K562 (cell line): ENCODE data around the gene AIG1. TPM values are rescaled to one million over a fixed set of nuclear protein-coding genes. Genes with fewer than 3 reads are reported as not detected.

Experiments
- ATAC-seq: fragments of 200-7000 bp; cut with Tn5 transposase; 3 replicates; pipeline ENCODE4 v1.9.1; 2020; ENCODE audit warnings: moderate library complexity
- BruUV-seq: library from RNA; stranded (reverse); fragments of 400-500 nt; replicated peaks from 2 replicates; lab custom pipeline; 2021; lab: Mats Ljungman, UMichigan
- CTCF ChIA-PET: fragments of 300-600 bp; formaldehyde crosslinking; extraction: SDS; loops from one replicate; lab custom pipeline; 2021; ENCODE audit warnings: low intra/inter-chr PET ratio; lab: Yijun Ruan, JAX
- POLR2A ChIA-PET: fragments of 300-600, 350-650 bp; sonication (Branson Sonifier 250); formaldehyde crosslinking; extraction: SDS; loops from one replicate; lab custom pipeline; 2021; ENCODE audit warnings: antibody characterized with exemption, inconsistent platforms; lab: Yijun Ruan, JAX
- DNase-seq, 4 experiments: peaks; one replicate each; pipeline versions ENCODE4 v3.0.0 to v3.0.0-alpha.2; 2011 to 2018; ENCODE audit warnings: low spot score in 3 of 4, mixed read lengths in 3 of 4; ENCODE audit errors: extremely low read depth in 1 of 4
- FAIRE-seq: peaks from 2 replicates; lab custom pipeline; 2011; peaks lifted over from hg19 to GRCh38; lab: Jason Lieb, UNC
- H2AFZ ChIP-seq: 2 replicates; pipeline ENCODE4 v1.6.0; 2011; ENCODE audit warnings: low read depth, low read length, control low read depth, inconsistent platforms
- H3K27ac ChIP-seq: fragments of 200-600 bp; 3 replicates; pipeline ENCODE4 v1.8.0; 2011; ENCODE audit warnings: low read depth, mild to moderate bottlenecking, control low read depth, inconsistent platforms, low read length, moderate library complexity, mixed read lengths; ENCODE audit errors: extremely low read depth
- H3K27me3 ChIP-seq, 2 experiments: fragments of 300-600 bp in 1 of 2; 2 replicates in 1 of 2; 3 replicates in 1 of 2; pipeline versions ENCODE4 v1.6.0 to v1.8.0; 2011; ENCODE audit warnings: inconsistent platforms in 2 of 2, low read length in 2 of 2, mild to moderate bottlenecking in 1 of 2, mixed read lengths in 1 of 2, moderate library complexity in 1 of 2; ENCODE audit not compliant: control insufficient read depth in 2 of 2, insufficient read depth in 2 of 2
- H3K36me3 ChIP-seq: fragments of 300-600 bp; 3 replicates; pipeline ENCODE4 v1.8.0; 2011; ENCODE audit warnings: mild to moderate bottlenecking, low read length, inconsistent platforms; ENCODE audit not compliant: control insufficient read depth, insufficient read depth
- H3K4me1 ChIP-seq, 2 experiments: fragments of 200-600 bp in 1 of 2; replicated peaks in 1 of 2; 2 replicates in 1 of 2; 3 replicates in 1 of 2; pipeline versions ENCODE4 v1.5.1 to v1.8.0; 2011; ENCODE audit warnings: inconsistent platforms in 2 of 2, low read length in 2 of 2, mild to moderate bottlenecking in 1 of 2, mixed read lengths in 1 of 2, moderate library complexity in 1 of 2; ENCODE audit not compliant: control insufficient read depth in 2 of 2, insufficient read depth in 2 of 2
- H3K4me2 ChIP-seq: 2 replicates; pipeline ENCODE4 v1.6.1; 2011; ENCODE audit warnings: low read length, control low read depth, inconsistent platforms, mixed read lengths; ENCODE audit not compliant: insufficient read depth
- H3K4me3 ChIP-seq: fragments of 200-600 bp; sonication (generic), shearing (Covaris generic); 2 replicates; pipeline ENCODE4 v1.5.1; 2016; ENCODE audit warnings: control low read depth, inconsistent platforms
- H3K79me2 ChIP-seq: fragments of 200-600 bp; 3 replicates; pipeline ENCODE4 v1.8.0; 2011; ENCODE audit warnings: low read length, inconsistent platforms; ENCODE audit not compliant: control insufficient read depth, insufficient read depth
- H3K9ac ChIP-seq, 2 experiments: 2 replicates each; pipeline versions ENCODE4 v1.6.0 to v1.6.1; 2011; ENCODE audit warnings: low read depth in 2 of 2, low read length in 2 of 2, control low read depth in 1 of 2, inconsistent platforms in 1 of 2, mild to moderate bottlenecking in 1 of 2, mixed read lengths in 1 of 2; ENCODE audit not compliant: insufficient read depth in 1 of 2
- H3K9me1 ChIP-seq: one replicate; pipeline ENCODE4 v1.6.0; 2011; ENCODE audit warnings: inconsistent platforms, mild to moderate bottlenecking, low read length, moderate library complexity; ENCODE audit not compliant: control insufficient read depth, insufficient read depth
- H3K9me3 ChIP-seq: replicated peaks from 2 replicates; pipeline ENCODE4 v1.5.1; 2011; ENCODE audit warnings: low read depth, low read length, inconsistent platforms; ENCODE audit not compliant: control insufficient read depth, insufficient read depth
- H4K20me1 ChIP-seq: replicated peaks from 2 replicates; pipeline ENCODE4 v1.6.1; 2011; ENCODE audit warnings: low read length, inconsistent platforms, mixed read lengths; ENCODE audit not compliant: control insufficient read depth, insufficient read depth
- FOXJ2 ChIP-seq: fragments of 200-800 bp; sonication (Bioruptor generic); IDR thresholded peaks from 2 replicates; pipeline ENCODE4 v1.6.1; 2016; ENCODE audit warnings: missing genetic modification characterization, missing compliant biosample characterization
- HNRNPUL1 ChIP-seq: fragments of 200-400 bp; formaldehyde crosslinking; IDR thresholded peaks from 2 replicates; pipeline ENCODE4 v1.6.1; 2017; ENCODE audit warnings: low read length
- KDM2B ChIP-seq: fragments of 250-450 bp; sonication (Bioruptor Pico); IDR thresholded peaks from 2 replicates; pipeline ENCODE4 v1.8.0; 2021; ENCODE audit warnings: mild to moderate bottlenecking, moderate library complexity
- MLX ChIP-seq, 2 experiments: fragments of 450-650 bp in 1 of 2; sonication (generic) in 1 of 2; formaldehyde crosslinking; conservative IDR thresholded peaks; 2 replicates each; pipeline versions ENCODE4 v1.4.0 to v1.8.1; 2020 to 2022; ENCODE audit warnings: mild to moderate bottlenecking in 1 of 2, missing genetic modification reagents in 1 of 2
- MTA3 ChIP-seq: fragments of 450-650 bp; formaldehyde crosslinking; IDR thresholded peaks from 2 replicates; pipeline ENCODE4 v1.6.1; 2017; ENCODE audit warnings: mild to moderate bottlenecking, borderline replicate concordance
- NBN ChIP-seq: fragments of 450-650 bp; IDR thresholded peaks from 2 replicates; pipeline ENCODE4 v1.6.1; 2016; ENCODE audit warnings: low read depth, mild to moderate bottlenecking
- NFRKB ChIP-seq: fragments of 450-650 bp; IDR thresholded peaks from 2 replicates; pipeline ENCODE4 v1.6.1; 2016; ENCODE audit warnings: low read depth
- SREBF1 ChIP-seq: fragments of 150-350 bp; IDR thresholded peaks from 2 replicates; pipeline ENCODE4 v1.6.1; 2014; ENCODE audit warnings: antibody characterized with exemption, low read depth, low read length, borderline replicate concordance
- ZEB2 ChIP-seq: fragments of 450-650 bp; IDR thresholded peaks from 2 replicates; pipeline ENCODE4 v1.6.1; 2016
- ZNF121 ChIP-seq: sonication (generic); formaldehyde crosslinking; conservative IDR thresholded peaks from 2 replicates; pipeline ENCODE4 v1.8.0; 2022; ENCODE audit warnings: missing genetic modification reagents
- ZNF124 ChIP-seq: sonication (generic); formaldehyde crosslinking; IDR thresholded peaks from 2 replicates; pipeline ENCODE4 v1.8.1; 2022; ENCODE audit warnings: missing genetic modification reagents
- ZNF263 ChIP-seq: sonication (generic); formaldehyde crosslinking; IDR thresholded peaks from 2 replicates; pipeline ENCODE4 v1.8.0; 2022; ENCODE audit warnings: mild to moderate bottlenecking, missing genetic modification reagents, borderline replicate concordance
- ZNF398 ChIP-seq: fragments of 250-450 bp; sonication (Bioruptor Pico); IDR thresholded peaks from 2 replicates; pipeline ENCODE4 v1.8.0; 2021; ENCODE audit warnings: moderate library complexity, mild to moderate bottlenecking, inconsistent platforms
- ZNF584 ChIP-seq: fragments of 200-800 bp; sonication (Bioruptor generic); IDR thresholded peaks from 2 replicates; pipeline ENCODE4 v1.6.1; 2016; ENCODE audit warnings: low read depth, mild to moderate bottlenecking, missing genetic modification characterization, missing compliant biosample characterization
- WGBS: fragments of 100-300 bp; shearing (Covaris generic); methylation state at CpG from one replicate; pipeline ENCODE4 v1.1.6; 2016; ENCODE audit warnings: low coverage, mixed read lengths; ENCODE audit not compliant: insufficient coverage; ENCODE audit errors: missing lambda C conversion rate; 5-methylcytosine and 5-hydroxymethylcytosine counted together
- in situ Hi-C: fragments of 300-500 bp; cut with MboI; formaldehyde crosslinking; loops from 4 replicates; pipeline ENCODE4 v1.15.0; 2018; ENCODE audit warnings: inconsistent platforms, mixed read lengths
- intact Hi-C: fragments of 100-400 bp; cut with micrococcal nuclease; formaldehyde crosslinking; loops from 2 replicates; pipeline ENCODE4 v1.14.2; 2022
- polyA plus RNA-seq, 8 experiments: library from polyadenylated mRNA; depleted of rRNA in 4 of 8; stranded (reverse) in 5 of 8; unstranded in 3 of 8; fragments of >200 nt; fragmentation: Nextera tagmentation in 2 of 8; fragmentation: Illumina TruSeq in 1 of 8; extraction: Ambion mirVana in 2 of 8; extraction: Trizol in 1 of 8; gene quantifications; 2 replicates each; pipeline versions ENCODE4 v1.2.1 to v1.2.3, GENCODE V29; 2011 to 2014; ENCODE audit warnings: inconsistent platforms in 1 of 8, missing spikeins in 1 of 8
- total RNA-seq, 7 experiments: library from RNA; depleted of rRNA in 6 of 7; stranded (reverse); fragments of >200 nt in 6 of 7; fragmentation: Illumina TruSeq in 2 of 7; extraction: Trizol in 2 of 7; gene quantifications; 2 replicates each; pipeline versions ENCODE4 v1.2.1 to v1.2.3, GENCODE V29; 2011 to 2021; ENCODE audit warnings: low replicate concordance in 1 of 7
- TF ChIP-seq, protein P1 (sequence below): sonication (generic); formaldehyde crosslinking; IDR thresholded peaks from 2 replicates; pipeline ENCODE4 v1.4.0; 2020; ENCODE audit warnings: mild to moderate bottlenecking, missing genetic modification reagents

Gene AIG1
- total and polyA plus RNA-seq, 9 of the 15 experiments (the other 6 are each of a cell fraction or from before 2014, with no cell fraction given): 74.8 to 333 (median 127) TPM

- Histone ChIP-seq H2AFZ (no peak overlapping the region), H3K36me3 (no peaks in the 10 kb centered on the region; the same call in 2 of the 3 replicates), H3K9me3 (no peaks in the 10 kb centered on the region), H4K20me1 (no peaks in the 10 kb centered on the region), H3K27ac (no peak overlapping the region), H3K4me2 (no peak overlapping the region), H3K4me1 (no peaks in the 10 kb centered on the region), H3K9me1 (no peaks in the 10 kb centered on the region), H3K27me3 (no peaks in the 10 kb centered on the region), H3K9ac (no peak overlapping the region), H3K79me2 (no peaks in the 10 kb centered on the region), H3K4me3 (no peak overlapping the region)
- no peak for ATAC-seq
- intact Hi-C loops (no loop called here), in situ Hi-C loops (no loop called here)
- no peak for FAIRE-seq
- ChIA-PET POLR2A (interaction anchor here (0.9 kb wide), 1 partner anchor 10 kb away, joined by 3 read pairs; no protein-coding TSS in a partner anchor), CTCF (no interaction called here)
- no peak for DNase-seq
- WGBS: 39% methylated on average over 3 of the region's 3 CpGs
- BruUV-seq: no TSS peak
- TF ChIP-seq ZEB2 (no peak), SREBF1 (no peak), MLX (CRISPR knock-in tag; conservative IDR thresholded peaks at IDR 0.05) (no peak), ZNF263 (CRISPR knock-in tag) (no peak), ZNF121 (CRISPR knock-in tag) (no peak), KDM2B (CRISPR knock-in tag) (no peak), FOXJ2 (tag) (no peak), ZNF124 (CRISPR knock-in tag) (no peak), NFRKB (no peak), NBN (no peak), MTA3 (no peak), ZNF398 (CRISPR knock-in tag) (no peak), HNRNPUL1 (no peak), ZNF584 (no peak)
- TF ChIP-seq, protein P1, sequence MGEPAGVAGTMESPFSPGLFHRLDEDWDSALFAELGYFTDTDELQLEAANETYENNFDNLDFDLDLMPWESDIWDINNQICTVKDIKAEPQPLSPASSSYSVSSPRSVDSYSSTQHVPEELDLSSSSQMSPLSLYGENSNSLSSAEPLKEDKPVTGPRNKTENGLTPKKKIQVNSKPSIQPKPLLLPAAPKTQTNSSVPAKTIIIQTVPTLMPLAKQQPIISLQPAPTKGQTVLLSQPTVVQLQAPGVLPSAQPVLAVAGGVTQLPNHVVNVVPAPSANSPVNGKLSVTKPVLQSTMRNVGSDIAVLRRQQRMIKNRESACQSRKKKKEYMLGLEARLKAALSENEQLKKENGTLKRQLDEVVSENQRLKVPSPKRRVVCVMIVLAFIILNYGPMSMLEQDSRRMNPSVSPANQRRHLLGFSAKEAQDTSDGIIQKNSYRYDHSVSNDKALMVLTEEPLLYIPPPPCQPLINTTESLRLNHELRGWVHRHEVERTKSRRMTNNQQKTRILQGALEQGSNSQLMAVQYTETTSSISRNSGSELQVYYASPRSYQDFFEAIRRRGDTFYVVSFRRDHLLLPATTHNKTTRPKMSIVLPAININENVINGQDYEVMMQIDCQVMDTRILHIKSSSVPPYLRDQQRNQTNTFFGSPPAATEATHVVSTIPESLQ: no peak
Measured at GRCh38 chr6:143323729-143324470, 263.2 kb downstream of the AIG1 start.
